ENCODE results near the gene GFER.

DNA sequence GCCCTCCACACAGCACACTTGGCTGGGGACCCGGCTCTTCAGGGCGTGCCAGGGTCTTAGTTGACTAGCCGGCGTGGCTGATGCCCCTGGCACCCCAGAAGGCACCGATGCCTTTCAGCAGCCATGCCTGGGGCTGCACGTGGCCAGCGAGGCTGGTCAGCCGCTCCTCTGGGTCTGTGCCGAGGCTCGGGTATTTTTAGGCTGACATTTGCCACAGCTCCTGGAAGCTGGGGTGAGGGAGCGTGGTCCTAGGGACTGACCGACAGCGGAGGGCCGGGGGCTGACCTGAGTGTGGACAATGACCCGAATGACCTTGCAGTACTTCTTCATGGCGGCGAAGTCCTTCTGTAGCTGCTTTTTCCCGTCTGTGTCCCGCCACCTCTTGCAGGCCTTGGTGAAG is 33.4 kb upstream of the GFER start:
- TF ChIP-seq, protein P1, sequence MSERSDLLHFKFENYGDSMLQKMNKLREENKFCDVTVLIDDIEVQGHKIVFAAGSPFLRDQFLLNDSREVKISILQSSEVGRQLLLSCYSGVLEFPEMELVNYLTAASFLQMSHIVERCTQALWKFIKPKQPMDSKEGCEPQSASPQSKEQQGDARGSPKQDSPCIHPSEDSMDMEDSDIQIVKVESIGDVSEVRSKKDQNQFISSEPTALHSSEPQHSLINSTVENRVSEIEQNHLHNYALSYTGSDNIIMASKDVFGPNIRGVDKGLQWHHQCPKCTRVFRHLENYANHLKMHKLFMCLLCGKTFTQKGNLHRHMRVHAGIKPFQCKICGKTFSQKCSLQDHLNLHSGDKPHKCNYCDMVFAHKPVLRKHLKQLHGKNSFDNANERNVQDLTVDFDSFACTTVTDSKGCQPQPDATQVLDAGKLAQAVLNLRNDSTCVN (tag by site-specific recombination; optimal IDR thresholded peaks at IDR 0.05): no peak
- TF ChIP-seq, protein P2, sequence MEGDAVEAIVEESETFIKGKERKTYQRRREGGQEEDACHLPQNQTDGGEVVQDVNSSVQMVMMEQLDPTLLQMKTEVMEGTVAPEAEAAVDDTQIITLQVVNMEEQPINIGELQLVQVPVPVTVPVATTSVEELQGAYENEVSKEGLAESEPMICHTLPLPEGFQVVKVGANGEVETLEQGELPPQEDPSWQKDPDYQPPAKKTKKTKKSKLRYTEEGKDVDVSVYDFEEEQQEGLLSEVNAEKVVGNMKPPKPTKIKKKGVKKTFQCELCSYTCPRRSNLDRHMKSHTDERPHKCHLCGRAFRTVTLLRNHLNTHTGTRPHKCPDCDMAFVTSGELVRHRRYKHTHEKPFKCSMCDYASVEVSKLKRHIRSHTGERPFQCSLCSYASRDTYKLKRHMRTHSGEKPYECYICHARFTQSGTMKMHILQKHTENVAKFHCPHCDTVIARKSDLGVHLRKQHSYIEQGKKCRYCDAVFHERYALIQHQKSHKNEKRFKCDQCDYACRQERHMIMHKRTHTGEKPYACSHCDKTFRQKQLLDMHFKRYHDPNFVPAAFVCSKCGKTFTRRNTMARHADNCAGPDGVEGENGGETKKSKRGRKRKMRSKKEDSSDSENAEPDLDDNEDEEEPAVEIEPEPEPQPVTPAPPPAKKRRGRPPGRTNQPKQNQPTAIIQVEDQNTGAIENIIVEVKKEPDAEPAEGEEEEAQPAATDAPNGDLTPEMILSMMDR (tag by site-specific recombination; IDR thresholded peaks at IDR 0.05): no peak
- TF ChIP-seq ZNF274 (IDR thresholded peaks at IDR 0.05; ENCODE audit: low read length) (no peak), ZNF274 (tag by site-specific recombination; IDR thresholded peaks at IDR 0.05; ENCODE audit: borderline replicate concordance) (no peak), ZNF155 (tag by site-specific recombination; IDR thresholded peaks at IDR 0.05) (no peak), ZFP3 (tag by site-specific recombination; IDR thresholded peaks at IDR 0.05; ENCODE audit: low read depth) (no peak), ZNF292 (tag by site-specific recombination; IDR thresholded peaks at IDR 0.05; ENCODE audit: borderline replicate concordance, low read depth) (no peak), PRDM1 (tag by site-specific recombination; IDR thresholded peaks at IDR 0.05) (no peak), SP7 (tag by site-specific recombination; IDR thresholded peaks at IDR 0.05) (no peak), ZNF341 (tag by site-specific recombination; IDR thresholded peaks at IDR 0.05; ENCODE audit: low read depth) (no peak), ZNF692 (tag by site-specific recombination; IDR thresholded peaks at IDR 0.05) (no peak), ZNF23 (tag by site-specific recombination; IDR thresholded peaks at IDR 0.05; ENCODE audit: borderline replicate concordance) (no peak)
- TF ChIP-seq, protein P3, sequence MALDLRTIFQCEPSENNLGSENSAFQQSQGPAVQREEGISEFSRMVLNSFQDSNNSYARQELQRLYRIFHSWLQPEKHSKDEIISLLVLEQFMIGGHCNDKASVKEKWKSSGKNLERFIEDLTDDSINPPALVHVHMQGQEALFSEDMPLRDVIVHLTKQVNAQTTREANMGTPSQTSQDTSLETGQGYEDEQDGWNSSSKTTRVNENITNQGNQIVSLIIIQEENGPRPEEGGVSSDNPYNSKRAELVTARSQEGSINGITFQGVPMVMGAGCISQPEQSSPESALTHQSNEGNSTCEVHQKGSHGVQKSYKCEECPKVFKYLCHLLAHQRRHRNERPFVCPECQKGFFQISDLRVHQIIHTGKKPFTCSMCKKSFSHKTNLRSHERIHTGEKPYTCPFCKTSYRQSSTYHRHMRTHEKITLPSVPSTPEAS (tag by site-specific recombination; IDR thresholded peaks at IDR 0.05): no peak
- TF ChIP-seq, protein P4, sequence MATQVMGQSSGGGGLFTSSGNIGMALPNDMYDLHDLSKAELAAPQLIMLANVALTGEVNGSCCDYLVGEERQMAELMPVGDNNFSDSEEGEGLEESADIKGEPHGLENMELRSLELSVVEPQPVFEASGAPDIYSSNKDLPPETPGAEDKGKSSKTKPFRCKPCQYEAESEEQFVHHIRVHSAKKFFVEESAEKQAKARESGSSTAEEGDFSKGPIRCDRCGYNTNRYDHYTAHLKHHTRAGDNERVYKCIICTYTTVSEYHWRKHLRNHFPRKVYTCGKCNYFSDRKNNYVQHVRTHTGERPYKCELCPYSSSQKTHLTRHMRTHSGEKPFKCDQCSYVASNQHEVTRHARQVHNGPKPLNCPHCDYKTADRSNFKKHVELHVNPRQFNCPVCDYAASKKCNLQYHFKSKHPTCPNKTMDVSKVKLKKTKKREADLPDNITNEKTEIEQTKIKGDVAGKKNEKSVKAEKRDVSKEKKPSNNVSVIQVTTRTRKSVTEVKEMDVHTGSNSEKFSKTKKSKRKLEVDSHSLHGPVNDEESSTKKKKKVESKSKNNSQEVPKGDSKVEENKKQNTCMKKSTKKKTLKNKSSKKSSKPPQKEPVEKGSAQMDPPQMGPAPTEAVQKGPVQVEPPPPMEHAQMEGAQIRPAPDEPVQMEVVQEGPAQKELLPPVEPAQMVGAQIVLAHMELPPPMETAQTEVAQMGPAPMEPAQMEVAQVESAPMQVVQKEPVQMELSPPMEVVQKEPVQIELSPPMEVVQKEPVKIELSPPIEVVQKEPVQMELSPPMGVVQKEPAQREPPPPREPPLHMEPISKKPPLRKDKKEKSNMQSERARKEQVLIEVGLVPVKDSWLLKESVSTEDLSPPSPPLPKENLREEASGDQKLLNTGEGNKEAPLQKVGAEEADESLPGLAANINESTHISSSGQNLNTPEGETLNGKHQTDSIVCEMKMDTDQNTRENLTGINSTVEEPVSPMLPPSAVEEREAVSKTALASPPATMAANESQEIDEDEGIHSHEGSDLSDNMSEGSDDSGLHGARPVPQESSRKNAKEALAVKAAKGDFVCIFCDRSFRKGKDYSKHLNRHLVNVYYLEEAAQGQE (tag by site-specific recombination; IDR thresholded peaks at IDR 0.05): no peak
- TF ChIP-seq, protein P5, sequence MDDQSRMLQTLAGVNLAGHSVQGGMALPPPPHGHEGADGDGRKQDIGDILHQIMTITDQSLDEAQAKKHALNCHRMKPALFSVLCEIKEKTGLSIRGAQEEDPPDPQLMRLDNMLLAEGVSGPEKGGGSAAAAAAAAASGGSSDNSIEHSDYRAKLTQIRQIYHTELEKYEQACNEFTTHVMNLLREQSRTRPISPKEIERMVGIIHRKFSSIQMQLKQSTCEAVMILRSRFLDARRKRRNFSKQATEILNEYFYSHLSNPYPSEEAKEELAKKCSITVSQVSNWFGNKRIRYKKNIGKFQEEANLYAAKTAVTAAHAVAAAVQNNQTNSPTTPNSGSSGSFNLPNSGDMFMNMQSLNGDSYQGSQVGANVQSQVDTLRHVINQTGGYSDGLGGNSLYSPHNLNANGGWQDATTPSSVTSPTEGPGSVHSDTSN (CRISPR knock-in tag; IDR thresholded peaks at IDR 0.05): no peak
